GM06990 (cell line): ENCODE results near the gene SEZ6L.

Experiments
- DNase-seq: peaks from one replicate; pipeline ENCODE4 v3.0.0-alpha.2; 2011; ENCODE audit not compliant: insufficient read length; ENCODE audit errors: extremely low read depth
- H3K27me3 ChIP-seq: replicated peaks from 2 replicates; pipeline ENCODE4 v1.6.0; 2011; ENCODE audit warnings: low read length; ENCODE audit not compliant: control insufficient read depth, insufficient read depth
- H3K36me3 ChIP-seq: 2 replicates; pipeline ENCODE4 v1.5.1; 2011; ENCODE audit warnings: low read length; ENCODE audit not compliant: control insufficient read depth, insufficient read depth
- H3K4me3 ChIP-seq: replicated peaks from 2 replicates; pipeline ENCODE4 v1.5.1; 2011; ENCODE audit warnings: low read depth, mild to moderate bottlenecking, control low read depth, low read length
- TF ChIP-seq, protein P1 (sequence below): IDR thresholded peaks from 2 replicates; pipeline ENCODE4 v1.5.1; 2011; ENCODE audit warnings: low read length, control low read depth, mild to moderate bottlenecking, inconsistent platforms; ENCODE audit not compliant: insufficient read depth, poor library complexity, severe bottlenecking

SEZ6L gene

DNA sequence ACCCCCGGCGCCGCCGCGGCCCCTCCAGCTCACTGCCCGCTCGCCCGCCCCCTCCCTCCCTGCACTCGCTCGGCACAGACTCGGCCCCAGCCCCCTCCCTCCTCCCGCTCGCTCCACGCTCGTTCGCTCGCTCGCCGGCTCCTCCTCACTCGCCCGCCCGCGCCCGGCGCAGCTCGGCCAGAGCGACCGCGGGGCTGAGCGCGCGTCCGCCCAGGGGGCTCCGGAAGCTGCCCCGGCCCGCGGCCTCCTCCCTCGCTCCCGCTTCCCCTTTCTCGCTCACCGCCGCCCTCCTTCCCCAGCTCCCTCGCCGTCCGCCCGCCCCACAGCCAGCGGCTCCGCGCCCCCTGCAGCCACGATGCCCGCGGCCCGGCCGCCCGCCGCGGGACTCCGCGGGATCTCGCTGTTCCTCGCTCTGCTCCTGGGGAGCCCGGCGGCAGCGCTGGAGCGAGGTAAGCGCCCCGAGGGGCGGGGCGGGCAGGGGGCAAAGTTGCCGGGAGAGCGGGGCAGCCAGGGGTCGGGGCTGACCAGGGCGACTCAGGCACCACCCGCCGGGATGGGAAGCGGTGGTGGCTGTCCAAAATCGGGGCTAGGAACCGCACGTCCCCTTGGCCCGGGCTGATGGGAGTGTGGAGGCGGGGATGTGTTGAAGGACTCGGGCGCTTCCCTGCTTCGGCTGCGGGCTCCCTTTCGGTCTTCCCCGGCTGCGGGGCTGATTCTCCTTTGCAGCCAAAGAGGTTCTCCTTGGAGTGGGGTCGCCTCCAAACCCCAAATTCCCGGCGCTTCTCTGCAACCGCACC lies at the start of gene SEZ6L:
SEZ6L (plus strand) TSS at position 148 of the 797 bp plus-strand sequence; CDS start at position 356, 208 bp downstream.
- H3K36me3 ChIP-seq = no peaks in the 10 kb centered on the region
- peaks cover 3% of the 10 kb centered on the region for H3K27me3 ChIP-seq
- TF ChIP-seq, protein P1, sequence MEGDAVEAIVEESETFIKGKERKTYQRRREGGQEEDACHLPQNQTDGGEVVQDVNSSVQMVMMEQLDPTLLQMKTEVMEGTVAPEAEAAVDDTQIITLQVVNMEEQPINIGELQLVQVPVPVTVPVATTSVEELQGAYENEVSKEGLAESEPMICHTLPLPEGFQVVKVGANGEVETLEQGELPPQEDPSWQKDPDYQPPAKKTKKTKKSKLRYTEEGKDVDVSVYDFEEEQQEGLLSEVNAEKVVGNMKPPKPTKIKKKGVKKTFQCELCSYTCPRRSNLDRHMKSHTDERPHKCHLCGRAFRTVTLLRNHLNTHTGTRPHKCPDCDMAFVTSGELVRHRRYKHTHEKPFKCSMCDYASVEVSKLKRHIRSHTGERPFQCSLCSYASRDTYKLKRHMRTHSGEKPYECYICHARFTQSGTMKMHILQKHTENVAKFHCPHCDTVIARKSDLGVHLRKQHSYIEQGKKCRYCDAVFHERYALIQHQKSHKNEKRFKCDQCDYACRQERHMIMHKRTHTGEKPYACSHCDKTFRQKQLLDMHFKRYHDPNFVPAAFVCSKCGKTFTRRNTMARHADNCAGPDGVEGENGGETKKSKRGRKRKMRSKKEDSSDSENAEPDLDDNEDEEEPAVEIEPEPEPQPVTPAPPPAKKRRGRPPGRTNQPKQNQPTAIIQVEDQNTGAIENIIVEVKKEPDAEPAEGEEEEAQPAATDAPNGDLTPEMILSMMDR = no peak
- no peak within 1 kb of the TSS for H3K4me3 ChIP-seq
- DNase-seq = peak; percentile 30

DNA sequence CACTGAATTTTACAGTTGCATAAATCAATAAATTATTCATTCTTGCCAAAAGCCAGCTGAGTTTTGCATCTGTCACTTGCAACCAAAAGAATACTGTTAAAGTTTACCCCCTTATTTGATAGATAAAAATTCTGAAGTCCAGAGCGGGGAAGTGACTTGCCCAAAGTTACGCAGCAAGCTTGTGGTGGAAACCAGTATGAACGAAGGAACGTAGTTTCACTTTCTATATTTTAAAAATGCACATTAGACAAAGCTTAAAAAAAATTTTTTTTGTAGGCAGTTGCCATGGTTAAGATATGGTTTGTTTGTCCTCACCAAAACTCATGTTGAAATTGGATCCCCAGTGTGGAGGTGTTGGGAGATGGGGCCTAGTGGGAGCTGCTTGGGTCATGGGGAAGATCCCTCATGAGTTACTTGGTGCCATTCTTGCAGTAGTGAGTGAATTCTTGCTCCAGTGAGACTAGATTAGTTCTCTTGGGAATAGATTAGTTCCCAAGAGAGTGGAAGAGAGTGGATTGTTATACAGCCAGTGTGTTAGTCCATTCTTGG lies 46.3 kb upstream of the SEZ6L start:
- no peaks in the 10 kb centered on the region for H3K36me3 ChIP-seq
- TF ChIP-seq, protein P1 = no peak
- no peaks in the 10 kb centered on the region; the same call in none of the 2 replicates for H3K27me3 ChIP-seq
- H3K4me3 ChIP-seq = no peak overlapping the region
- DNase-seq = no peak

- no peaks in the 10 kb centered on the region; the same call in 1 of the 2 replicates for H3K27me3 ChIP-seq
- DNase-seq = no peak
- TF ChIP-seq, protein P1 = no peak
- H3K4me3 ChIP-seq = no peak overlapping the region
- H3K36me3 ChIP-seq = no peaks in the 10 kb centered on the region
Observed at GRCh38 chr22:26124991-26125725, 44.1 kb upstream of the SEZ6L start.

DNA sequence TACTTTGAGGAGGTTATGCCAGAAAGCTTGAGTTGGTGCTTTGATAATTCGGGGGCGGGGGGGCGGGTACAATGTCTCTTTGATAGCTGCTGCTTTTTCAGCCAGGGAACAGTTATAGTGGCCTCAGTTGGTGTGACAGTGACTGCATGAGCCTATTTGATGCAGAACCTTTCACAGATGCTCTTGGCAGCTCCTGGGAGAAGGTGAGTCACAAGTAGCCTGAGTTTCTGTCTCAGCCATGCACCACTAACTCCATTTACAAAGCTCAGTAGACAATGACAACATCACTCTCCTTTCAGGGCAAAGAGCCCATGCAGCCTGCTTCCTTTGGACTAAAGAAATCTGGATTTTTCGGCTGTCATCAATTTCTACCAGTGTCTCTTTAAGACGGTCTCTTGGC lies 42.1 kb upstream of the SEZ6L start:
- TF ChIP-seq, protein P1 = no peak
- no peak for DNase-seq

GRCh38 chr22:26127556-26127955 lies 41.7 kb upstream of the SEZ6L start:
- no peak overlapping the region for H3K4me3 ChIP-seq
- DNase-seq = no peak
- H3K36me3 ChIP-seq = no peaks in the 10 kb centered on the region
- TF ChIP-seq, protein P1 = no peak
- H3K27me3 ChIP-seq = no peaks in the 10 kb centered on the region

More for the DNA sequence above, 42.1 kb upstream of the SEZ6L start:
- Histone ChIP-seq H3K36me3 (no peaks in the 10 kb centered on the region), H3K4me3 (no peak overlapping the region), H3K27me3 (no peaks in the 10 kb centered on the region)
